B cell (primary cell): Measurements from ENCODE around the gene NTN1.

ENCODE experiments used
- CTCF ChIP-seq: fragments of 200-600 bp; IDR thresholded peaks from one replicate; pipeline ENCODE4 v1.8.0; 2022; ENCODE audit warnings: antibody characterized with exemption, mild to moderate bottlenecking
- EZH2 ChIP-seq: IDR thresholded peaks from 2 replicates; pipeline ENCODE4 v1.6.1; 2012; ENCODE audit warnings: borderline replicate concordance, low read depth, mild to moderate bottlenecking, moderate library complexity, low read length; ENCODE audit not compliant: insufficient read depth, poor library complexity, severe bottlenecking

- TF ChIP-seq CTCF = no peak
- no peak for TF ChIP-seq EZH2
These were observed 230.0 kb downstream of the NTN1 start for GRCh38 chr17:9251273-9251672.
